MM.1S (cell line): Measurements from ENCODE around the gene NSMF.

Source experiments
- EZH2phosphoT487 ChIP-seq: fragments of 300-600 bp; sonication (generic); IDR thresholded peaks from 2 replicates; pipeline ENCODE4 v1.6.1; 2018; ENCODE audit warnings: antibody characterized with exemption, low read length
- TF ChIP-seq, protein P1 (sequence below): fragments of 300-600 bp; sonication (generic); IDR thresholded peaks from 2 replicates; pipeline ENCODE4 v1.5.1; 2016; ENCODE audit warnings: antibody characterized with exemption, low read length, mixed read lengths

DNA sequence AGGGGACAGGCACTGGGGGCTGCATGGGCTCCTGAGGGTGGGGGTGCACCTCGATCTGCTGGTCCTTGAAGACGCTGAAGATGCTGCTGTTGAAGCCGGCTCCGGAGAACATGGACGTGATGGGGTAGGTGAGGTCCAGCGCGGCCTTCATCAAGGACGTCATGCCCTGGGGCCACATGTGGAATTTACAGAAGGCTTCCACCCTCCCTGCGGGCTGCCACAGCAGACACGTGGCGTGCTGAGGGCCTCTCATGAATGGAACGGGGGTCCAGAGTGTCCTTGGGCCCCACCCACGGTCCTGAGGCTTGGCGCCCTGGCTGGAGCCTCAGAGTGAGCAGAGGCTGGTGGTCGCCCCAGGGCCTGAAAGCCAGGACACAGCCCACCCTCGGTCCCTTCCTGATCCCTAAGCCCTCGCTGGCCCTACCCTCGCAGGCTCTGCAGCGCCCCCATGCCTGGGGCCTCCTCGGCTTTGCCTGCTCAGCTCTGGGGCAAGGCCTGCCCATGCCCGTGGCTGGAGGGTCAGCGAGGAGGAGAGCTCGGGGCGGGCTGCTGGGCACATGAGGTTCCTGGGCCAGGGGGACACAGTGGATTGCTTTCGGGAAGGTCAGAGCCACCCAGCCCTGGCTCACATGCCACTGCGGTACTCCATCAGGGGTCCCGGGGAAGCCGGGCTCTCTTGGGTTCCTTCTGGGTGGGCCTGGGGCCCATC is 5.3 kb upstream of the NSMF start:
- TF ChIP-seq, protein P1, sequence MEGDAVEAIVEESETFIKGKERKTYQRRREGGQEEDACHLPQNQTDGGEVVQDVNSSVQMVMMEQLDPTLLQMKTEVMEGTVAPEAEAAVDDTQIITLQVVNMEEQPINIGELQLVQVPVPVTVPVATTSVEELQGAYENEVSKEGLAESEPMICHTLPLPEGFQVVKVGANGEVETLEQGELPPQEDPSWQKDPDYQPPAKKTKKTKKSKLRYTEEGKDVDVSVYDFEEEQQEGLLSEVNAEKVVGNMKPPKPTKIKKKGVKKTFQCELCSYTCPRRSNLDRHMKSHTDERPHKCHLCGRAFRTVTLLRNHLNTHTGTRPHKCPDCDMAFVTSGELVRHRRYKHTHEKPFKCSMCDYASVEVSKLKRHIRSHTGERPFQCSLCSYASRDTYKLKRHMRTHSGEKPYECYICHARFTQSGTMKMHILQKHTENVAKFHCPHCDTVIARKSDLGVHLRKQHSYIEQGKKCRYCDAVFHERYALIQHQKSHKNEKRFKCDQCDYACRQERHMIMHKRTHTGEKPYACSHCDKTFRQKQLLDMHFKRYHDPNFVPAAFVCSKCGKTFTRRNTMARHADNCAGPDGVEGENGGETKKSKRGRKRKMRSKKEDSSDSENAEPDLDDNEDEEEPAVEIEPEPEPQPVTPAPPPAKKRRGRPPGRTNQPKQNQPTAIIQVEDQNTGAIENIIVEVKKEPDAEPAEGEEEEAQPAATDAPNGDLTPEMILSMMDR, result no peak
- TF ChIP-seq EZH2phosphoT487, result no peak
